ENCODE results near the gene C10orf88.
A peak's percentile ranks its signal among the peaks of the same experiment; 100 is the strongest.
"Not testable (repeated sequence)": the region's sequence is repeated elsewhere in the genome, so short reads cannot be mapped to it uniquely, and the experiment has no call there.

Gene C10orf88

DNA sequence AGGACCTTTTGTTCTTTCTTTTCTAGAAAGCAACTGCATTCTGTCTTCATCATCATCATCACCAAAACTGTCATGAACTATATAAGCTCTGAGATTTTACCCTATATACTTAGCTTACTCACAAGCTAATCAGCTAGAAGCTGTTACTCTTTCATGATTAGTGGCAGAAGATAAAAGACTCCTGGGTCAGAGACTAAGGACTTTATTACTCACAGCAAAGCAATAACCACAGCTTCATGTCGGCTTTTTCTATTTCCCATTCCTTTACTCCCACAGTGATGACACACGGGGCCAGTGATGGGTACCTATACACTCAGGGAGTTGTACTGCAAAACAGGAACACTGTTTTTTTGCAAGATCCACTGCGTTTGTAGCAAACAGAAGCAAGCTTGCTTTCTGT is 8.4 kb upstream of the C10orf88 start:
- DNase-seq (ENCODE audit: low spot score), result no peak

DNA sequence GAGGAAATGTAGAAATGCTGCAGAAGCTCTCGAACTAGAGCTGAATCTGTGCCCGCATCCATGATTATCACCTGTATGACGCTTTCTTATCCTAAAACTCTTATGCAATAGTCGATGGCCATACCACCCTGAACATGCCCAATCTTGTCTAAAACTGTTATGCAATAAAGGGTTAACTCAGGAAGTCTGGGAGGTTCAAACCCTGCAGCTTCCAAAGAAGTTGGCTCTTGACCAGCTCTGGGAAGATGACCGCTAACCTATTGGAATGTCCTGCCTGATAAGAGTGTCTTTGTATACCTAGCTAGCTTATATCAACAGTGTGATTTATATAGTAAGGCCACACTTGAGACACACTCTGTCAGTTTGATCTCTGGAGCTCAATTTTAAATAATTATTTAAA is 3.4 kb upstream of the C10orf88 start:
- no peak for DNase-seq (ENCODE audit: low spot score)

- DNase-seq (ENCODE audit: low spot score), result no peak
Observed at GRCh38 chr10:122955892-122956291, 1.9 kb upstream of the C10orf88 start.

DNA sequence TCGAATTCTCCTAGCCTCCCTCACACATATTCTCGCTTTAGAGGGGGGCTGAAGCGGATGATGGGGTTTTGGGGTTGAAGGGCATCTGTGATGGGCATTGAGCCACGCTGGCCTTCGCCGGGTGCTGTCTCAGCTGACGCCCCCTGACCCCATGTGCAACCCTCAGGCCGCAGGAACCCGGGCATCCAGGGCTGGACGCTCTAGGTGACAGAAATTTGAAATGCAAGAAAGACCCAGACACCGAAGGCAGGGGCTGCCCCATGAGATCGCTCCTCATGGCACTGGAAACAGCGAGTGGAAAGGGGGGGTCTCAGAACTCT is 664 bp upstream of the C10orf88 start:
- DNase-seq (ENCODE audit: low spot score), result no peak

DNA sequence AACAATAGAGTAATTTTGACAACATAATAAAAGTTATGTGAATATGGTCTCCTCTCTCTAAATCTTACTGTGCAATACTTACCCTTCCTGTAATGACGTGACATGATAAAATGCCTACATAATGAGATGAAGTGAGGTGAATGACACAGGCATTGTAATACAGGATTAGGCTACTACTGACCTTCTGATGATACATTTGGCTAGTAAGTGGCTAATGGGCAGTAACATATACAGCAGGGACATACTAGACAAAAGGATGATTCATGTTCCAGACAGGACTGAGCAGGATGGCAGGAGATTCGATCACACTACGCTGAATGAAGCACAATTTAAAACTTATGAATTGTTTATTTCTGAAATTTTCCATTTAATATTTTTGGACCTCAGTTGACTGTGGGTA is 4.7 kb downstream of the C10orf88 start:
- no peak for DNase-seq (ENCODE audit: low spot score)

DNA sequence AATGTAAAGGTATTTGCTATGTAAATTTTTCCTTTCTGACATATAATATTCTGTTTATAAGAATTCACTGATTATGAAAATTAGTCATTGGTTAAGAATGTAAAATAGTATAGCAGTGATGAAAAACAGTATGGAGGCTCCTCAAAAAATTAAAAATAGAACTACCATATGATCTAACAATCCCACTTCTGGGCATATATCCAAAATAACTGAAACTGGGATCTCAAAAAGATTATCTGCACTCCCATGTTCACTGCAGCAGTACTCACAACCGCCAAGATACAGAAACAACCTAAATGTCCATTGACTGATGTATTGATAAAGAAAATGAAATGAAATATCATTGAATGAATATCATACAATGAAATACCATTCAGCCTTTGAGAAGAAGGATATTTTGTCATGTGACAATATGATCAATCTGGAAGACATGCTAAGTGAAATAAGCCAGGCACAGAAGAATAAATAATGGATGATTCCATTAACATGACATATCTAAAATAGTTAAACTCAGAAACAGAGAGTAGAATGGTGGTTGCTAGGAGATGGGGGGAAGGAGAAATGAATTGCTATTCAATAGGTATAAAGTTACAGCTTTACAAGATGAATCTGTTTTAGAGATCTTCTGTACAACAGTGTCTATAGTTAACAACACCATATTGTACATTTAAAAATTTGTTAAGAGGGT is 14.0 kb downstream of the C10orf88 start:
- no peak for DNase-seq (ENCODE audit: low spot score)

GRCh38 chr10:122939133-122939855 is 14.7 kb downstream of the C10orf88 start:
- no peak for DNase-seq (ENCODE audit: low spot score)

DNA sequence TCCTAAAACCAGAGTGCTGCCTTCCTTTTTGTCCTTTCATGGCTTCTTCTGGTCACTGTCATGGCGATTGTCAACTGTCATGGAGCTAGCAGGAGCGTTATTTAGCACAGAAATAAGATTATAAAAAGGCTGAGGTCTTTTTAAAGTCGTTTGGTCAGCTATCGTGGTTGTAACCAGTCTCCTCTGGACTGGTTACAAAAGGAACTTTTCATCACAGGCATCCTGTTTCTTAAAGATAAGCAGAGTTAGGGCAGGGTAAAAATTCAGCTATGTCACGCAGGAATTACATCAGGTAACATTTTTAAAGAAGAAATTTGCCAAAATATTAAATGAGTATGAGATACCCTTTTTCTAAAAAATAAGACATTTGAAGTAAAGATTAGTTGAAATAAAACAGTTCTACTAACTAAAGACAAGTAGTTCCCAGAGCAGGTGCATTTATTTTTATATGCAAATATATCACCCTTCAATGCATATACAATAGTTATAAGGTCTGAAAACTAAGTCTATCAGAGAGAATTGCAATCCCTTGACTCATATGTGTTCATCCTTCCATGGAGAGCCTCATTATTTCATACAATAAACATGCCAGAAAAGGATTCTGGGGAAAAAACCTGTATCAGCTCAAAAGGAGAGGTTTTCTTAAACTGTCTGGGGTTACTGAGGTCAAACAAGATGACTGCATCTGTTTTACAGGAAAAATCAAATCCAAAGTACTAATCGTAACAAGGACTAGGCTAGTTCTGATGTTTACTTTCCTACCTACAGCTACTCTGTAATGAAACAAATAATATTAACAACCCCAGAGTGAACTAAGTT is 22.7 kb downstream of the C10orf88 start:
- DNase-seq (ENCODE audit: low spot score), result no peak

GRCh38 chr10:122930140-122930539 is 23.9 kb downstream of the C10orf88 start:
- no peak for DNase-seq (ENCODE audit: low spot score)

- DNase-seq (ENCODE audit: low spot score), result no peak
Observed at GRCh38 chr10:122915700-122916099, 38.3 kb downstream of the C10orf88 start.

- DNase-seq (ENCODE audit: low spot score), result peak; percentile 33
Observed at GRCh38 chr10:122911889-122912484, 42.0 kb downstream of the C10orf88 start.

GRCh38 chr10:122910310-122910709 is 43.7 kb downstream of the C10orf88 start, which contains the start of gene FAM24A:
FAM24A (plus strand) TSS chr10:122910610; CDS start chr10:122911635, 1,025 bp downstream.
- DNase-seq (ENCODE audit: low spot score), result no peak

GRCh38 chr10:122903861-122904260 is 50.2 kb downstream of the C10orf88 start:
- not testable (repeated sequence) for DNase-seq (ENCODE audit: low spot score)

- DNase-seq (ENCODE audit: low spot score), result no peak
Observed at GRCh38 chr10:122894261-122894944, 59.6 kb downstream of the C10orf88 start.

- no peak for DNase-seq (ENCODE audit: low spot score)
Observed at GRCh38 chr10:122884166-122884565, 69.9 kb downstream of the C10orf88 start.

DNA sequence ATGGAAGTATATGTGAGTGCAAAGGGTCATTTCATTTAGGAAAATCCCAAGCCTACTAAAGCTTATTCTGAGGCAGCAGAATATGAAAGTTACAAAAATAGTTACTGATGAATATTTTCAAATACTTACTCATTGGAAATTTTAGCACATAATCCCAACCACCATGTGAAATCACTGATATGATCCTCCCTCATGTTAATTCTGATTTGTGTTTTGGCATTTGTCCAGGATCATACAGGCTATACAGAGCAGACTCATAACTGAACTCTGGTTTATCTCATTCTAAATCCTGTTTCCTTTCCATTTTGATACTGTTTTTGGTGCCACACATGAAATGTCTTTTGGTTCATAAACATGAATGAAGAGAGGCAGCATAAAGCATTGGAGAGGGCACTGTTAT is 71.3 kb downstream of the C10orf88 start:
- DNase-seq (ENCODE audit: low spot score), result peak; percentile 29

Data from activated CD4-positive, alpha-beta T cell treated with anti-CD3 and anti-CD28 coated beads, Interleukin-2, Interleukin-4, amounts not matched to agents 100 ng/mL and 50 ng/mL, durations not matched to agents 16 hours and 8 hours (primary cell).